Esophagus mucosa (tissue), 1 donor: ENCODE measurements around the gene GSTA1. TPM values are rescaled to one million over a fixed set of nuclear protein-coding genes. Genes with fewer than 3 reads are reported as not detected.
"Not testable (repeated sequence)": the region's sequence is repeated elsewhere in the genome, so short reads cannot be mapped to it uniquely, and the experiment has no call there.

Experiments
- ATAC-seq: fragments of 200-7000 bp; cut with Tn5 transposase; one replicate; pipeline ENCODE4 v1.9.1; 2020
- total RNA-seq: library from RNA; stranded (reverse); gene quantifications from one replicate; pipeline ENCODE4 v1.2.4, GENCODE V29; 2023
- donor health status: DM: yes; HTN: yes; CAD: no.

The GSTA1 gene
- total RNA-seq, 1 donor from 2014 or later: 1.6 TPM

DNA sequence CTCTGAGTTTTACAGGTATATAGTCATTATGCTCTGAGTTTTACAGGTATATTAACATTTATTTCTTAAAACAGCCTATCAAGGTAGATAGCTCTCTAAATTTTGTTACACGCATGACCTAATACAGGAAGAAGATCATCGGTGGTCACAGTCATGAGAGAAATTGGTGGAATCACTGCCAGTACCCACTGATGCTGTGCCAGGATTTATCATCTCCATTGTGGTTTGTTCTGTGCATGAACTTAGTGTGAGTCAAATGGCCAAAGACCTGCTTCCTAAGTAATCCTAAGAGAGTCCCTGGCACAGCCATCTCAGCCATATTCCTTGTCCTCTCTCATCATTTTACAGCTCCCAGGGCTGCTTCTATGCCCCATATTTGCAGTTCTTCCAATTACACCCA lies 50.5 kb downstream of the GSTA1 start:
- not testable (repeated sequence) for ATAC-seq

DNA sequence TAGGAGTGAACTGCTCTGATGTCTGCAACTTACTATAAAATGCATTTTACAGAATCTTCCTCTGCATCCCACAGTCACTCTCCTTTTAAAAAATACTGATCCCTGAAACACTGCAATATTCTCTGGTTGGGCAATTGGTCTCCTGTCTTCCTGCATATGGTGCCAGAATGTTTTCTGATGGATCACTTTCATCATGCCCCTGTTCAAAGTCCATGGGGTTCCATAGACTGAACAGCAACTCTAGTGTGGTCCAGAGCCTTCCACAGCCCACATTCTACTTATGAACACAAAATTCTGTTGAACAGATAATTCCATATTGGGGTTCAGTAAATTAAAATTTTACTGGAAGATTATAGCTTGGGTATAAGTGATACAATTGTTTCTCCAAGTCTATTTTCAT lies 51.3 kb downstream of the GSTA1 start:
- ATAC-seq: no peak

DNA sequence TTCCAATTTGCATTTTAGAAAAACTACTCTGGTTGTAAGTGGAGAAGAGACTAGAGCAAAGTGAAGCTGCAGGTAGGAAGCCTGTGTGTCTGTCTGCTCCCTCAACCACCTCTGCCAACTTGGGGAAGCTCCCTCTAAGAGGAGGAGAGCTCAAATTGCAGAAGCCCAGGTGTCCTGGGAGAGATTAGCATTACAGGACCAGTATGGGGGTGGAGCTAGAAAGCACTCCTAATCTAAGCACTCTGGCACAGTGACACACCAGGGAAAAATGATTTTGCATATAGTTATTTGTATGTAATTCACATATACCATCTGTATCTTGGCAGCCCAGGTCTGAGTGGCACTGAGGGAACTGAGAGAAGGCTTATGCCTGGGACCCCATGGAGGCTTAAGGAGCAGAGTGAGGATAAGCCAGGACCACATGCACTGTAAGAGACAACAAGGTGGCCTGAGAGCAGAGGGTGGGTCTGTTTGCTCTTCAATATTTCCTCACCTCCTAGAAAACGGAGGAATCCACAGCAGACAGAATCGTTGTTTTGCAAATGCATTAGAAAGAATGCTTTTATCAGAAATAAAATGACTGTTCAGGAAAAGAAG lies 54.0 kb downstream of the GSTA1 start:
- no peak for ATAC-seq

DNA sequence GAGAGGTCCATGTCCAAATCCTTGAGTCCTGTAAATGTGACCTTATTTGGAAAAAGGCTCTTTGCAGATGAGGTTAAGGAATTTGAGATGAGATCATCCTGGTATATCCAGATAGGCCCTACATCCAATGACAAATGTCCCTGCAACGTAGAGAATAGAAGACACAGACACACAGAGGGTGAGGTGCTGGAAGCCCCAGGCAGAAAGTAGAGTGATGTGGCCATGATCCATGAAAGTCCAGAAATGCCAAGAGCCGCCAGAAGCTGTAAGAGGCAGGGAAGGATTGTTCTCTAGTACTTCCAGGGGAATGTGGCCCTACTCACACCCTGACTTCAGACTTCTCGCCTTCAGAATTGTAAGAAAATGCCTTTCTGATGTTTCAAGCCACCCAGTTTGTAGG lies 56.3 kb downstream of the GSTA1 start:
- not testable (repeated sequence) for ATAC-seq

DNA sequence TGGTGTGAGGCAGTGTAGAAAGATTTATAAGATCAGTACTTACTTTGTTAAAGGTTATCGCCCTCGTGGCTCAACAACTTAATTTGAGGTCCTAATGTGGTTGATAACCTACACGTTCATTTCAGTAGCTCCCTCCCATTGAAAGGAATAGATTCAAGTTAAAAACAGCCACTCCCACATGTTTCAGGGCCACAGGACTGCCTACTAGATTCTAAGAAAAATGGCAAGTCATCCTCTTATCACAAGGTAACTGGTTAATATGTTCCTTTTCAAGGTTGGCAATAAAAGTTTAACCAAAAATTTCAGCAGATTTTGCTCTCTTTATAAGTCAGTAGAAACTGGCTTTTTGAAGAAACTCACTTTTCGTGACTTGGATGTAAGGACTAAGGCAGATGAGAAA lies 57.4 kb downstream of the GSTA1 start:
- no peak for ATAC-seq

DNA sequence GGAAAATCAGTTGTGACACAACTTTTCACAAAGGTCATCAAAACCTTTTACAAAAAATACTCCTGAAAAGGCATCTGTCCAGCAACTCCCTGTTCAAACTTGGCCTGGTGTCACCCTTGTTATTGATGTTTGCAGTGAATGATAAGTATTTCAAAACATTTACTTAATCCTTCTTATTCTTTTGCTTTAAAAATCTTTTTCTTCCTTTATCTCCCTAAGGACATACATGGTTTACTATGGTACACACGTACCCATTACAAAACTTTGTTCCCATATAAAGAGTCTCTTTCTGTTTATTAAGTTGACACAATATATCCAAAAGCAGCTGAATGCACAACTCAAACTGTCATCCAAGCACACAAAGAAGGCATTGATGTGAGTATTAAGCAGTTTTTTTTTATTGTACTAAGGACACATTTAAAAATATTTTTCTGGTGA lies 57.8 kb downstream of the GSTA1 start:
- no peak for ATAC-seq

DNA sequence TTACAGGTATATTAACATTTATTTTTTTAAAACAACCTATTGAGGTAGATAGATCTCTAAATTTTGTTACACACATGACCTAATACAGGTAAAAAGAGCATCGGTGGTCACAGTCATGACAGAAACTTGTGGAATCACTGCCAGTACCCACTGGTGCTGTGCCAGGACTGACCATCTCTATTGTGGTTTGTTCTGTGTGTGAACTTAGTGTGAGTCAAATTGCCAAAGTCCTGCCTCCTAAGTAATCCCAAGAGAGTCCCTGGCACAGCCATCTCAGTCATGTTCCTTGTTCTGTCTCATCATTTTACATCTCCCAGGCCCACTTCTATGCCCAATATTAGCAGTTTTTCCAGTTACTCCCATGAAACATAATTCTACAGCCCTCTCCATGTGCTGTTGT lies 61.7 kb downstream of the GSTA1 start:
- no peak for ATAC-seq

Other genes starting within 250 kb of the GSTA1 start
- 3.5 TPM for gene TRAM2, start 226.8 kb downstream of the GSTA1 start, total RNA-seq
- gene TMEM14A, start 132.7 kb downstream of the GSTA1 start, total RNA-seq: 40.6 TPM
- gene GSTA2, start 40.3 kb downstream of the GSTA1 start, total RNA-seq: not detected
- not detected for gene GSTA5, start 37.0 kb upstream of the GSTA1 start, total RNA-seq
- not detected for gene GSTA3, start 105.9 kb upstream of the GSTA1 start, total RNA-seq
- gene GSTA4, start 191.5 kb upstream of the GSTA1 start, total RNA-seq: 64.0 TPM